ENCODE measurements around the gene HCFC1R1. TPM values are rescaled to one million over a fixed set of nuclear protein-coding genes. Genes with fewer than 3 reads are reported as not detected.

Gene HCFC1R1
- total RNA-seq, 1 experiment from 2014 or later: 61.3 TPM

GRCh38 chr16:2983706-2984136 lies 40.0 kb downstream of the HCFC1R1 start:
- Histone ChIP-seq H4K20me1 (ENCODE audit: control insufficient read depth, insufficient read depth, insufficient read length) (no peaks in the 10 kb centered on the region), H3K56ac (ENCODE audit: insufficient read length, low read depth, low read length) (no peak overlapping the region), H3K27me3 (ENCODE audit: insufficient read depth, low read length) (no peaks in the 10 kb centered on the region), H2BK20ac (ENCODE audit: low read depth, low read length, poor library complexity, severe bottlenecking) (no peak overlapping the region), H4K91ac (ENCODE audit: insufficient read length, low read depth, low read length) (no peak overlapping the region), H3K4me2 (ENCODE audit: insufficient read depth, insufficient read length, low read length) (no peak overlapping the region), H3K23ac (ENCODE audit: insufficient read length, low read depth, low read length) (no peak overlapping the region), H2AK5ac (ENCODE audit: insufficient read length, low read length) (no peak overlapping the region), H2BK12ac (ENCODE audit: insufficient read length, low read depth, low read length) (no peak overlapping the region), H2BK5ac (ENCODE audit: insufficient read length, low read length) (no peak overlapping the region), H3K4ac (ENCODE audit: low read depth, low read length) (no peak overlapping the region), H2AFZ (ENCODE audit: low read length) (no peak overlapping the region), H3K14ac (ENCODE audit: insufficient read depth, low read length) (no peak overlapping the region), H3K4me1 (ENCODE audit: insufficient read depth, low read length) (no peaks in the 10 kb centered on the region), H3K27ac (ENCODE audit: insufficient read length, low read depth, low read length) (no peak overlapping the region), H4K5ac (ENCODE audit: insufficient read length, low read depth, low read length) (no peak overlapping the region), H3K9me3 (ENCODE audit: control insufficient read depth, low read depth, low read length) (no peaks in the 10 kb centered on the region), H3K79me1 (ENCODE audit: insufficient read depth, low read depth, low read length, poor library complexity, severe bottlenecking) (no peaks in the 10 kb centered on the region), H4K8ac (replicated peaks; ENCODE audit: insufficient read length, low read depth, low read length) (no peak overlapping the region), H2BK15ac (ENCODE audit: low read depth, low read length) (no peak overlapping the region), H3K18ac (ENCODE audit: insufficient read length, low read depth, low read length) (no peak overlapping the region), H3T11ph (ENCODE audit: low read length) (no peak overlapping the region), H3K23me2 (ENCODE audit: insufficient read length, low read depth, low read length, poor library complexity, severe bottlenecking) (peaks cover 9% of the 10 kb centered on the region), H3K9ac (ENCODE audit: extremely low read depth, insufficient read length, low read length) (no peak overlapping the region), H3K79me2 (ENCODE audit: insufficient read depth, low read length) (no peaks in the 10 kb centered on the region; the same call in 1 of the 2 replicates), H2BK120ac (ENCODE audit: low read depth, low read length, poor library complexity, severe bottlenecking) (no peak overlapping the region)
- no peak overlapping the region for H3K27ac Mint-ChIP-seq
- TF ChIP-seq CTCF (conservative IDR thresholded peaks at IDR 0.05): peak; percentile 97
- peaks cover 26 to 34% of the 10 kb centered on the region in 2 experiments for H3K4me1 Mint-ChIP-seq
- no peaks in the 10 kb centered on the region for H3K9me3 Mint-ChIP-seq
- peaks cover 10% of the 10 kb centered on the region for H3K27me3 Mint-ChIP-seq (ENCODE audit: low read depth)
- H3K36me3 Mint-ChIP-seq (ENCODE audit: insufficient read depth in 1 of 3, low read depth in 3 of 3): peaks cover 0 to 2% (median 2%) of the 10 kb centered on the region in 3 experiments; a peak in 2 of 7 replicates
- DNase-seq: peak; percentile 90
- WGBS (ENCODE audit: extremely low coverage, insufficient read length, low lambda C conversion rate): no CpG with 5 or more reads among the region's 42 CpGs
- peak overlapping the region in 1 of 2 experiments; percentile 21; a peak in 2 of 5 replicates for H3K4me3 Mint-ChIP-seq

All from H9 (cell line).